ENCODE results near the gene AKNAD1. TPM values are rescaled to one million over a fixed set of nuclear protein-coding genes. Genes with fewer than 3 reads are reported as not detected.

AKNAD1 gene
- polyA plus RNA-seq, 10 donors = 0.82 to 3.3 (median 1.7) TPM

DNA sequence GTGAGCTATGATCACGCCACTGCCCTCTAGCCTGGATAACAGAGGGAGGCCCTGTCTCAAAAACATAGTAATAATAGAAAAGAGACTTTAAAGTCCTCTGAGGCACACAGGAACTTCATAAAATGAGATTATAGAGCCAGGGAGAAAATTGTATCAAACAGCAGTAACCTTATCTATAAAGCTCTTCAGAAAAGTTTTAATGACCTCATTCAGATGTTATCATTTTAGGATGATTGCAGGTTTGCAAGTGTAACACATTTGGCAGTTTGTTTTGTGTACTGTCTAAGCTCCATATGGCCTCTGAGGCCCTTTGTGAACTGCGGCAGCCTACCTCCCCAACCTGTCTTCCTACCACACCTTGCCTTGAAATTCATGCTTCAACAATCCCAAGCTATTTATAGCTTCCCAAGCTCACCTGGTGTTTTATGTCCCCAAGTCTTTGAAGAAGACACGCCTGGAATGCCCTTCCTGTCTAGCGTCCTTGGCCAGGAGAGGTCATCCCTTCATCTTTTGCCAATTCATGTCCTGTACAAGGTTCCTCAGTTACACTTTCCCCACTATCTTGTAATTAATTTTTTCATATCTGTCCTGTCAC is 8.5 kb upstream of the AKNAD1 start:
- no peak for DNase-seq

DNA sequence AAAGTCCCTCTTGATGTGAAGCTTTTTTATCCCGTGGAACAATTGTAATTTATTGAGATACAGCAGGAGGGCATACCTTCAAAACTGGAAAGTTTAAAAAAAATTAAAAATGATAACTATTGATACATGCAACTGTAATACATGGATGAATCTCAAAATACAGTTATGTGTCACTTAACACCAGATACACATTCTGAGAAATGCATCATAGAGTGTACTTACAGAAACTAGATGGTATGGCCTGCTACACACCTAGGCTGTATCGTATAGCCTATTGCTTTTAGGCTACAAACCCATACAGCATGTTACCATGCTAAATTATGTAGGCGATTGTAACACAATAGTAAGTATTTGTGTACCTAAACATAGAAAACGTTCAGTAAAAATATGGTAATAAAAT is 7.1 kb upstream of the AKNAD1 start:
- DNase-seq = no peak

DNA sequence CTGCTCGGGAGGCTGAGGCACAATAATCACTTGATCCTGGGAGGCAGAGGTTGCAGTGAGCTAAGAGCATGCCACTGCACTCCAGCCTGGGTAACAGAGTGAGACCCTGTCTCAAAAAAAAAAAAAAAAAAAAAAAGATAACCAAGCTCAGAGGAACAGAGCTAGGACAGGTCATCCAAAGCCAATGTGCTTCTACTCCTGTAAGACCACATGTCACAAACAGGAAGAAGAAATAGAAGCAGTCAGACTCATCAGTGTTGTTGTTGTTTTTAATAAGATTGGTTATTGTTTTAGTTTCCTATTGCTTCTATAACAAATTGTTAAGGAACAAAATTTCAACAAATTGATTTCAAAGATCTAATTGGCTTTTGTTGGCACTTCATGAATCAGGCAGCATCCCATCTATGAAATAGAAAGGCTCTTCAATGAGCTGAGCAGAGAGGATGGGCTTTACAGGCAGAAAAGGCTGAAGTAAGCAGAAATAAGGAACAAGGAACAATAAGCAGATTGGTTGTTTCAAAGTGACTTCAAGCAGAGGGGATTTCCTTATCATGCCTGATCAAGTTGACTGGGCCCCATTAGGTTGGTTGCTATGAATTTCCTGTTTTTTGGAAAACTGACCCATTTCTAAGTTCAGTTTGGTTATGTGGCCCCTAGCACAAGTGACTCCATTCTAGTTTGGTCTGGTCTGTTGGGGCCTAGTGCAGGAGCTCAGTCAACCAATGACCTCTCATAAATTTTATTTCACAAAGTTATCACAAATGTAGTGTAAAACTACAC is 6.0 kb upstream of the AKNAD1 start:
- DNase-seq = no peak

DNA sequence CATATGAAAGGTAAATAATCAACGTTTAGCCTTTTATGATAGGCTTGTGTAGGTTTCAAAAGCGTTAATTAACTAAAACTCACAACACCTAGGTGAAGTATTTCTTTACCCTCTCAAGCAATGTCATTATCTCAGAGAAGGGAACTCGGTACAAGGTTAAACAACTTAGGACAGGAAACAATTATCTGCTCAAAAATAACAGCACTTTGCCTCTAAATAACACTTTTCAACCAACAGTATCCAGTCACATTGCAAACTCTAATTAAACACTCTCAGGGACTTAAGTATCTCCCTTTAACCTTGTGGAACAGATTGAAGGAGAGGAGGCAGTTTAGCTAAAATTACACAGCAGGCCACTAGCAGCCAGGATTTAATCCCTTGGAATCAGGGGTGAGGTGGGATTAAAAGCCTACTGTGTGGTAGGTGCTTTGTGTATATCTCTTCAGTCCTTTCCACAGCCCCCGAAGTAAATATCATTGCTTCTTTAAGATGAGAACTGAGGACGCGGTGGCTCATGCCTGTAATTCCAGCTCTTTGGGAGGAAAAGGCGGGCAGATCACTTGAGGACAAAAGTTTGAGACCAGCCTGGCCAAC is 5.2 kb upstream of the AKNAD1 start:
- DNase-seq = no peak

DNA sequence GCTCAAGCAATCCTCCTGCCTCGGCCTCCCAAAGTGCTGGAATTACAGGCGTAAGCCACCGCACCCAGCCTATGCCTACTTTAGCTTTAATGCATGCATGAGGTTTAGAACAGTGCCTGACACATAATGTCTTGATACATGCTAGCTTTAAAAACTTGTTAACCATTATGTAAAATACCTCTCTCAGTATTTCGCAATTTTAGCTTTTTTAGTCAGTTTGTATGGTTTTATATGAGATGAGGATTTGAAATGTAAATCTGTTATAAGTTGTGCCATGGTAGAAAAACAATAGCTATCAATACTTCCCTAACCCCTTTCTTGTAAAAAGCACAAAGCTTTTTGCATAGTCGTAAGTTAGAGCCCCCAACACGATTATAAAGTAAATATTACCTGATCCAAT is 4.7 kb upstream of the AKNAD1 start:
- no peak for DNase-seq

DNA sequence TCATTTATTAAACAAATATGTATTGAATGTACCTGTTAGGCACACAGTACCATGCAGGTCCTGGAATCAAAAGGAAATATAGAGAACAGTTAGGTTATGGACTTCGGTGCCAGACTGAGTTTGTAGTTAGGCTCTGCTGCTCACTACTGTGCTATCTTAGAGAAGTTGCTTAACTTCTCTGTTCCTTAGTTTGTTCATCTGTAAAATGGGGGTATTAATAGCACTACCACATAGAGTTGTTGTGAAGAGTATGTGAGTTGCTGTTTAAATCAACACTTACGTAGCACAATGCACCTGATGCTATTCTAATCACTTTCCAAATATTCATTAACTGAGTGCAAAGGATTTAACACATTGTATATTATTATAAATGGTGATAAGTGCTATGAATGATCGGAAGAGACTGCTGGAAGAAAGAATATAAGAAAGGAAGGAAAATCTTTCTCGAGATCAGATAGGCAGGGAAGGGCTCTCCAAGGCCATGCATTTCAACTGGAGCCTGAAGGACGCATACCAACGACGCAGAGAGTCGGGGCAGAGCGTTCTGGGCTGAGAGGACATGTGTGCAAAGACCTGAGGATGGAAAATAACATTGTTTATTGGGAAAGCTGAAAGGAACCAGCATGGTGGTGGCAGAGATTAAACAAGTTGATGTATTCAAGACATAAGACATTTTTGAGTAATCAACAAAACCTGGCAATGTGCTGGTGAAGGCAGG is 3.5 kb upstream of the AKNAD1 start:
- no peak for DNase-seq

DNA sequence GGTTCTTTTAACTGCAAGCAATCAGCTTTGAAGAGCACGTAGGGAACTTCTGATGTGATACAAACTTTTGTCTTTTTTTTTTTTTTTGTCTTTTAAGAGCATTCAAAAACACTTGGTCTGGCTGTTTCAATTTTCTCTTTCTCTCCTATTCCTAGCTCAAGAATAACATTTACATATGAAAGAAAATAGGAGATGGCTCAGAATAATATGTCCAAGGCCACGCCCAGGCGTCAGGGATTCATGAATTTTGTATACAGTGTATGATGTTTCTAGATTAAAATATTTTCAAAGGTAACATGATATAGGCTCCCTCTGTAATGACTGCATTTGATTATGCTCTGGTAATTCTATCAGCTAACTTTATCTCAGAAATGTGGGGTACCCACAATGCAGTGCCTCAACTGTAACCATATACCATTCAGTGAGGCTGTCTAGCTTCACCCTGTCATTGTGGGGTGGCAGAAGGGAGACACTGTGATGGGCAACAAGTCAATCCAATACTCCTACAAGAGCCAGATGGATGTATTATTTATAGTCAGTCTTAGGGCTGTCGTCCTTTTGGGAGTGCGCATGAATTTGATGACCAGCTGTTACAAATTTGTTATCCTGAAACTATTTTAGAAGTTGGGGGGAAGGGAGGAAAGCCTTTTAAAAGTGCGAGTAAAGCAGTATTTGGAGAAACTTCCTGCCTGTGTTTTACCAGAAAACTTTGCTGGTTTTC is 1.5 kb upstream of the AKNAD1 start:
- peak; percentile 45 to 82 (median 54) for DNase-seq

DNA sequence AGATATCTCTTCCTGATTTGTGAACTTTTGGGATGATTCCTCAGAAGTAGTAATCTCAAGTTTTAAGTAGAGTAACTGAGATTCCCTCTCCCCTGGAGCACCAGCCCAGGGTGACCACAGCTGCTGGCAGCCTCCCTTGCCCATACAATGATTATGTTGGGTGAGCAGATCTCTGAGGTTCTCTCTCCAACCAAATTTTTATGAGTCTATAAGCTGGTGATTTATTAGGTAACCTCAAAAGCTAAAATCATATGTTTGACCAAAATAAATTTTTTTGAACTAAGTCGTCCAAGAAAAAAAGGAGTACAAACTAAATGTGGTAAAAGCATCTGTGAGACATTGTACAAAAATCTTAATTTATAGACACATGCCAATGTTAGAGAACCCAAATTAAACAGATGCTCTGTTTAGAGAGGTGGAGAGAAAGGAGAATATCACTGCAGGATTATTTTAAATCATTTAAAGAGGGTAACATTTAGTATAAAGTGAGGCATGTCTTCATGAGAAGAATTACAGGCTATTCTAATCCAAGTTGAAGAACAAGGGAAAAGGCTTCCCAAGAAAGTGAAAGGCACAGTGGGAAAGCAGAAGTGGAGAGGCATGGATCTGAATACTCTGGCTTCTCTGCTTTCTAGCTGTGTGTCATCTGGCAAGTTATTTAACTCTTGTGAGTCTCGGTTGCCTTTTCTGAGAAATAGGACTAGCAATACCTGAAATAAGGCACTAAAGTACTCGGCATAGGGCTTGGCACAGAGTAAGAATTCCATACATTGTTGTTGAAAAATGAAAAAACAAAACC is 2.5 kb downstream of the AKNAD1 start:
- DNase-seq = peak in 1 of 3 donors; percentile 33

DNA sequence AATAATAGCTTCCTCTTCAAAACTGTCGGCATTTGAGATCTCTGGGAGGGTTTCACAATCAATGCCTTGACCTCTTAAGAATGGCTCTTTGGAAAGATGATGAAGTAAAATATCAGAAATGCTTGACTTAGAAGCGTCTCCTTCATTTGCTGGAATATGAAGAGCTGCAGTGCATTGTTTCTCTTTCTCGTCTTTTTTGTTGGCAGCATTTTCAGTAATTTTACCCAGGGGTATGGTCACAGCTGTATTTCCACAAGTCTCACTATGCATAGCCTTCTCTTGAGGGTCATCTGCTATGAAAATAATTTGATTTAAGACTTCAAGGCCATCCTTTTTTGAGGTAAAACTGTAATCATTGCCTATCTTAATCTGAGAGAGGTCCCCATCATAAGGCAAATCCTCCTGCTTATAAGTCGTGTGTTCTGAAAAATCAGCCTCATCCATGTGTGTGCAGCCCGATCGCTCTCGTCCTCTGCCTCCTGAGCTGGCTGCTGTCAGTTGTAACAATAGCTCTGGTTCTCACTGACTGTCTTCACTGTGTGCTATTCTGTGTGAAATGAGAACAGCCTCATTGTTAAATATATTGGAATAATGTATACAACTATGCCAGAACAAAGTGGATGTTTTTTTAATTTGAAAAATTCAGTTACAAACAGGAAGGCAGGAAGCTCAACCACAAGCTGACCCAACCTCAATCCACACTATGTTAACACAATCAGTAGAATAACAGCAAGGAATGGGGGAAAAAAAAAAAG is 4.5 kb downstream of the AKNAD1 start:
- DNase-seq = peak in 2 of 3 donors; percentile 71 to 86

DNA sequence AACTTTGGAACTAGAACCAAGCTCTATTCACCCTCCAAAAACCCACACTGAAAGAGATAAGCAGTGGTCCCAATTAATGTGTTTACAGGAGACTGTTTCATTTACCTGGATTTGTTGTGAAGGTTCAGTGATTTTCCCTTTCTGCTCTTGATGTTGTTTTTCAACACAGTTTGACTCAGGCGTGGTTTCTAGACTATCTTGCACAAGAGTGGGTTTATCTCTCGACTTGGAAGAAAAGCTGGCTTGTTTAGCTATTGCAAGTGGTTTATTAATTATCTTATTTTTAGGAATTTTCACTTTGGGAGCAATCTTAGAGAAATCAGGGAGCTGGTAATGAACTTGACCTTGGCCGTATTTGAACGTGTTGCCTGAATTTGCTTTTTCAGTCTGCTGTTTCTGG is 5.3 kb downstream of the AKNAD1 start:
- no peak for DNase-seq

DNA sequence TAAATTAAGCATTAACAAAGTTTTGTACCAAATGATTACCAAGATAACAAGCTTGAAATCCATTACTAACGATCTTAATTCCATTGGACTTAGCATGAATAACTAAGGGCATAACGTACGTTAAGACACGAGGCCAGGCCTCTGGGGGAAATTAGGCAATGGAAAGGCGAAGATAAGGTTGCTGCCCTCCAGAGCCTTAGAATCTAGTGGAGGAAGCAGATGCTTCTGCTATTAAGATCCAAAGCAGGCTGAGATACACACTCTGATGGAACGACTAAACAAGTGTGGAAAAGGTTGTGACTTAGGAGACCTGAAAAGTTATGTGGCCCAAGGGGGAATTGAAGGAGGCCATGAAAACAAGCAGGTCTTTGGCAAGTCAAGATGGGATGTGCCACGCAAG is 6.0 kb downstream of the AKNAD1 start:
- no peak for DNase-seq

DNA sequence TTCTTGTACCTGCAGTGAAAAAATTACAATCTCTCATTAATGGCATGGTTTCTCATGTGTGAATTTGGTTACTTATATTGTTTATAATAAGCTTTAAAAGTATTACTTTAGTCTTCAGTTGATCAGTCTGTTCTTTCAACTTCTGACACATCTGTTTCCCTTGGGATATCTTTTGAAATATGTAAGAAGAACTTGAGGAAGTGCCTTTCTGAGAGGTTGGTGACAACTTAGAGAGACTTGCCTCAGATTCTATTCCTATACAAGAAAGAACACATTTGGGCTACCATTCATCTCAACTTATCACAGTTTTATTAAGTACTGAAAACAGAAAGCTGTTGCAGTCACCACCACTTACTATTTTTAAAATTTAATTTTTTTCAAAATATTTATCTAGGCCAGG is 8.1 kb downstream of the AKNAD1 start:
- no peak for DNase-seq

DNA sequence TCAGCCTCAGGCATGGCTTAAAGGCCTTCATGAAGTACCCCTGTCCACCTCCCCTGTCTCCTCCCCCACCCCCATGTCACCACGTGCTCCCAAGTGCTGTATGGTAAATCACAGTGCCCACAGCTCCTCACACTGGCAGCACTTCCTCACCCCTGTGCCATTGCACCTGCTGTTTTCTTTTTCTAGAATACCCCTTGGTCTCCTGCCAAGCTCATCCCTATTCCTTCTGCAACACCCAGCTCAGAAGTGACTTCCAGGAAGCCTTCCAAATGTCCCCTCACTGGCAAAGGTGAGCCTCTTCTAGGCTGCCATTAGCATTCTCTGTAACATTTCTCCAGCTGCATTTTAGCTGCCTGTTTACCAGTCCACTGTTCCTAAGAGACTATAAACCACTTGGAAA is 9.4 kb downstream of the AKNAD1 start:
- no peak for DNase-seq

DNA sequence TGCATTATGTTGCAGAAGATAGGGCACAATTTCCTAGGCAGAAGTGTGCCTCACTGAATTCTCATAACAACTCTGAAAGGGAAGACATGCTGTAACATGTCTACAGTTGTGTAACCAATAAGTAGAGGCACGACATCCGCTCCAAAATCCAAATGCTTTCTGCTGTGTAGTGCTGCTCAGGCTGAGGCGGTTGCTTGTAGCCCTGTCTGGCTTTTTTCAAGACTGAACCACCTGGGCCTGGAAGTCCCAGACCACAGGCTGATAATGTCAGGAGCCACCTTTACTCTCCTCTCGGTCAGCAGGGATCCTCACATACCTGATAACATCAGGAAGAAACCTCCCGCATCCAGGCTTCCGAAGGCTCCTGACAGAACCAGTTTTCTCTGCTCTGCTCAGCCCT is 10.9 kb downstream of the AKNAD1 start:
- DNase-seq = no peak

DNA sequence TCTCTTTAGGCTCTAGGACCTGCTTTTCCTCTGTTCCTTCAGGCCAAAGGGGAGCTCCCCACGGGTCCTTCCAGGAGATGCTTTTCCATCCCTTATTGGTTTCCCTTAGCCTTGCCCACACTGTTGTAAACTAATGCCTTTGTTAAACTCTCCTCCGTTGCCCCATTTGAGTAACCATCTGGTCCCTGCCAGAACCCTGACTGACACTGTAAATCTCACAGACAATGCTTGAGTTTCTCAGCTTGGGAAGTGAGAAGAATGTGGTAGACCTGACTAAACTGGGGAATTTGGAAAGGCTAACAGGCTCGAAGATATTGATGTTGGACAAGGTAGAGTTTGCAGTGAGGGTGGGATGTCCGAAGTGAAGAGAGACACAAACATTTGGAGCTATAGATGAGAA is 11.4 kb downstream of the AKNAD1 start:
- DNase-seq = no peak

DNA sequence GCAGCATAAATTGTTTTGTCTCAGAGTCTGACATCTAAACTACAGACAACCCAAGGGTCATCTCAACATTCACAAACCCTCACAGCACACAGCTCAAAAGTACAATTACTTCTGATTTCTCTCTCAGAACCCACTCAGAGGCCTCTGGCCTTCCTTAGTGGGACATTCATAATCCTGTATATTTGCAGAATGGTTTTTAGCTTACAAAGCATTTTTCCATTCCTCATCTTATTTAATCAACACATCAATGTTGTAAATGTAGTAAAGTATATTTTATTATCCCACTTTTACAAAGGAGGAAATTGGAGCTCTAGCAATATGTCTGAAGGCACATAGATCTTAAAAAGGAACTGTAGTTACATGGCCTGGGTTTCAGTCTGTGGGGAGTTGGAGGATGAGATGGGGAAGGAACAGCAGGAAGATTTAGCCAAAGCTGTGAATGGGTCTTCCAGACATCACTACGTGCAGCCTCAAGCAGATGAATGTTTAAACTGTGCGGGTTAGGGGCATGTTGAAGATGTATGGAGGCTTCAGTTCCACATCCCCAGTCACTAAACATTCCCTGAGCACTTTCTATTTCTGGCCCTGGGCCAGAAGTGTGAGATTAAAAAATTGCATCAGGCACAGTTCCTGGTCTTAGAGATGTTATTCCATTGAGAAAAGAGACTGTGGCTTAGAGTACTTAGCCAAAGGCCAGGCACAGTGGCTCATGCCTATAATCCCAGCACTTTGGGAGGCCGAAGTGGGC is 13.3 kb downstream of the AKNAD1 start:
- DNase-seq = peak in 1 of 3 donors; percentile 31

DNA sequence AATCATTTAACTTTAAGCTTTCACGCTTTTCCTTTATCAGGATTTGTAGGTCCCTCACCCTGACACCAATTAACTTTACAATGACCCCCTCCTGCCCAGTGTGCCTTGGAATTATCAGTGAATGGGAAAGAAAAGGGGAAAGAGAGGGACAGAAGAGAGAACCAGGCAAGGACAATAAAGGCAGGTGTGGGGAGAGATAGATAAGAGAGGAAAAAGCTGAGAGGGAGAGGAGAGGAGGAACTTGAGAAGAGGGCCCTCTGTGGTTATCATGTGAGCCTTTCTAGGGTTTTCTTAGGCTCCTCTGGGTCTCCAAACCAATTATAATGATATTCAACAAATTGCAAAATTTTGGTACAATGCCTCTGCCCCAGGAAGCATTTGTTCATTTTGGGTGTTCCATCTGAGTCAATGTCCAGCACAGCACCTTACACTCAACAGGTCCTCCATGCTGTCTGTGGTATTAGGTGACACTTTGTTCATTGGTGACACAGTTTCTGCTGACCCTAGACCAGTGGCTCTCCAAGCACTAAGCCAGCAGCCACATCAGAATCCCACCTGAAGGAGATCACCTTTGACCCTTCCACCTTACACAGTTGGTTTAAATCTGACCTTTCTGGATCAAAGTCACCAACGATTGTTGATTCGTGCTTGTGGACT is 14.2 kb downstream of the AKNAD1 start:
- DNase-seq = no peak

DNA sequence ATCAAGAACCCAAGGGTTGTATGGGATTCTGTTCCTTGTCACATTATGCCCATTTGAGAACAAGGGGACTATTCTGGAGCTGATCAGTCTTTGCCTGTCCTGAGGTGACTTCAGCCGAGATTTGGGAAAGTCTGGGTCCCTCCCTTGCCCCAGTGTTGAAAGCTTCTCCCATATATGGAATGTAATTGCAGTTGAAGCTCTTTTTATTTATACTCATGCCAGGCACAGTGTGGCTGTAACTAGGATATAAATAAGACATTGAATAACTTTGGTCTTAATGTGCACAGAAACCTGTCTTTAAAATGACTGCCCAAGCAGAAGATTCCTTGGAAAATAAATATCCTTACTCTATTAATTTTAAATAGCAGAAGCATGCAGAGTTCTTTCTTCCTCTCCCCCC is 15.2 kb downstream of the AKNAD1 start:
- no peak for DNase-seq

DNA sequence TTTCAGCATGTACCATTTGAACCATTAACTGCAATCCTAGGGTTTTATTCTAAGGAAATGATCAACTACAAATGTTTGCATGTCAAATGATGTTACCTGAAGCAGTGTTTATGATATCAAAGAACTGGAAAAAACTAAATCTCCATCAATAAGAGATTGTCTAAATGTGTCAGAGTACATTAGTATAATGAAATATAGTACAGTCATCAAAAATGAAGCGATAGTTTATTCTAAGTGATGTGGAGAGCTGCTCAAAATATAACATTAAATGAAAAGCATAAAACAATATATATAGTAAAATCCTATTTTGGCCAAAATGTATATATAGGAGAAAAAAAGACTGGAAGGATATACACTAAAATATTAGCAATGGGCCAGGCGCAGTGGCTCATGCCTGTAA is 24.0 kb downstream of the AKNAD1 start:
- no peak for DNase-seq

All from muscle of back (tissue), 11 donors.